WTC11 (cell line): ENCODE results near the gene ATG9B.

Experiments used
- CTCF ChIP-seq: fragments of 200-600 bp; IDR thresholded peaks from 2 replicates; pipeline ENCODE4 v1.8.0; 2022; ENCODE audit warnings: antibody characterized with exemption
- JUN ChIP-seq: sonication (generic); formaldehyde crosslinking; IDR thresholded peaks from 2 replicates; pipeline ENCODE4 v1.8.0; 2023; ENCODE audit warnings: mild to moderate bottlenecking, missing genetic modification reagents
- NR3C1 ChIP-seq: sonication (generic); formaldehyde crosslinking; conservative IDR thresholded peaks from 2 replicates; pipeline ENCODE4 v1.8.1; 2023; ENCODE audit warnings: low read depth, mild to moderate bottlenecking, missing genetic modification reagents
- OVOL2 ChIP-seq: fragments of 250-450 bp; sonication (Bioruptor Pico); IDR thresholded peaks from 2 replicates; pipeline ENCODE4 v1.9.0; 2021; ENCODE audit warnings: mild to moderate bottlenecking, borderline replicate concordance
- RELA ChIP-seq: sonication (generic); formaldehyde crosslinking; IDR thresholded peaks from 2 replicates; pipeline ENCODE4 v1.8.1; 2022; ENCODE audit warnings: missing genetic modification reagents, mild to moderate bottlenecking, borderline replicate concordance
- TEAD4 ChIP-seq: sonication (generic); formaldehyde crosslinking; IDR thresholded peaks from 2 replicates; pipeline ENCODE4 v1.8.0; 2022; ENCODE audit warnings: mild to moderate bottlenecking, missing genetic modification reagents
- TF ChIP-seq, protein P1 (sequence below): sonication (generic); formaldehyde crosslinking; conservative IDR thresholded peaks from 2 replicates; pipeline ENCODE4 v1.8.1; 2022; ENCODE audit warnings: mild to moderate bottlenecking, missing genetic modification reagents
- TF ChIP-seq, protein P2 (sequence below): sonication (generic); formaldehyde crosslinking; IDR thresholded peaks from 2 replicates; pipeline ENCODE4 v1.8.1; 2023; ENCODE audit warnings: mild to moderate bottlenecking, missing genetic modification reagents, moderate library complexity

- no peak for TF ChIP-seq OVOL2
- TF ChIP-seq JUN (CRISPR knock-in tag) = no peak
- TF ChIP-seq CTCF = no peak
- TF ChIP-seq, protein P1, sequence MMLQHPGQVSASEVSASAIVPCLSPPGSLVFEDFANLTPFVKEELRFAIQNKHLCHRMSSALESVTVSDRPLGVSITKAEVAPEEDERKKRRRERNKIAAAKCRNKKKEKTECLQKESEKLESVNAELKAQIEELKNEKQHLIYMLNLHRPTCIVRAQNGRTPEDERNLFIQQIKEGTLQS = no peak
- TF ChIP-seq, protein P2, sequence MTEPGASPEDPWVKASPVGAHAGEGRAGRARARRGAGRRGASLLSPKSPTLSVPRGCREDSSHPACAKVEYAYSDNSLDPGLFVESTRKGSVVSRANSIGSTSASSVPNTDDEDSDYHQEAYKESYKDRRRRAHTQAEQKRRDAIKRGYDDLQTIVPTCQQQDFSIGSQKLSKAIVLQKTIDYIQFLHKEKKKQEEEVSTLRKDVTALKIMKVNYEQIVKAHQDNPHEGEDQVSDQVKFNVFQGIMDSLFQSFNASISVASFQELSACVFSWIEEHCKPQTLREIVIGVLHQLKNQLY (CRISPR knock-in tag) = no peak
- no peak for TF ChIP-seq RELA (CRISPR knock-in tag)
- TF ChIP-seq TEAD4 (CRISPR knock-in tag) = no peak
- no peak for TF ChIP-seq NR3C1 (CRISPR knock-in tag)
Observed at GRCh38 chr7:151069841-151070573, 45.7 kb upstream of the ATG9B start.
